Measurements from ENCODE around the gene ROS1. TPM values are rescaled to one million over a fixed set of nuclear protein-coding genes. Genes with fewer than 3 reads are reported as not detected.
"Not testable (repeated sequence)": the region's sequence is repeated elsewhere in the genome, so short reads cannot be mapped to it uniquely, and the experiment has no call there.

The ROS1 gene
- total RNA-seq, 1 experiment from 2014 or later: 63.0 TPM

DNA sequence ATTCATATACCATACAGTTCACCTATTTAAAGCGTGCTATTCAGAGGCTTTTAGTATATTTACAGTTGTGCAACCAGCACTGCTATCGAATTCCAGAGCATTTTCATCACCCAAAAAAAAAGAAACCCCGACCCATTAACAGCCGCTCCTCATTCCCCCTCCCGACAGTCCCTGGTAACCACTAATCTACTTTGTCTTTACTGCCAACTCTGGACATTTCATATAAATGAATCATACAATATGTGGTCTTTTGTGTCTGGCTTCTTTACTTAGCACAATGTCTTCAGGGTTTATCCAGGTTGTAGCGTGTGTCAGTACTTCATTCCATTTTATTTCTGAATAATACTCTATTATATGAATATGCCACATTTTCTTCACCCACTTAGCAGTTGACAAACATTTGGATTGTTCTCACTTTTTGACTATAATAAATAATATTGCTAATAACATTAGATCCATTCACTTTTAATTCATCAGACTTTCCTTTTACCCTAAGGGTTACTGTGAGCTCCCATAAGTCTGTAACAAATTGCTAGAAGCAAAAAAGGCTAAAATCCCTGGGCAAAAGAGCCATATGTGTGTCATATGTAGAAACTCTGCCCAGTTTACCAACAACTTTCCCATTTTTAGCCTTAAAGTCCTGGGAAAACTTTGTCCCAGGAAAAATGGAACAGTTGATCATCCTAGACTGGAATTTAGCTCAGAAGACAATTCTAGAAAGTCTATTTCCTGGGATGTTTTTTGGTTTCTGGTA, 23.2 kb upstream of the ROS1 start:
- peak overlapping the region; percentile 40 for H3K4me3 Mint-ChIP-seq (ENCODE audit: unreplicated experiment)
- TSS peak; percentile 94 for BruUV-seq (replicated peaks)
- TF ChIP-seq, protein P1, sequence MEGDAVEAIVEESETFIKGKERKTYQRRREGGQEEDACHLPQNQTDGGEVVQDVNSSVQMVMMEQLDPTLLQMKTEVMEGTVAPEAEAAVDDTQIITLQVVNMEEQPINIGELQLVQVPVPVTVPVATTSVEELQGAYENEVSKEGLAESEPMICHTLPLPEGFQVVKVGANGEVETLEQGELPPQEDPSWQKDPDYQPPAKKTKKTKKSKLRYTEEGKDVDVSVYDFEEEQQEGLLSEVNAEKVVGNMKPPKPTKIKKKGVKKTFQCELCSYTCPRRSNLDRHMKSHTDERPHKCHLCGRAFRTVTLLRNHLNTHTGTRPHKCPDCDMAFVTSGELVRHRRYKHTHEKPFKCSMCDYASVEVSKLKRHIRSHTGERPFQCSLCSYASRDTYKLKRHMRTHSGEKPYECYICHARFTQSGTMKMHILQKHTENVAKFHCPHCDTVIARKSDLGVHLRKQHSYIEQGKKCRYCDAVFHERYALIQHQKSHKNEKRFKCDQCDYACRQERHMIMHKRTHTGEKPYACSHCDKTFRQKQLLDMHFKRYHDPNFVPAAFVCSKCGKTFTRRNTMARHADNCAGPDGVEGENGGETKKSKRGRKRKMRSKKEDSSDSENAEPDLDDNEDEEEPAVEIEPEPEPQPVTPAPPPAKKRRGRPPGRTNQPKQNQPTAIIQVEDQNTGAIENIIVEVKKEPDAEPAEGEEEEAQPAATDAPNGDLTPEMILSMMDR (IDR thresholded peaks at IDR 0.05; ENCODE audit: unreplicated experiment): no peak
- DNase-seq (ENCODE audit: unreplicated experiment): peak; percentile 95
- ChIA-PET CTCF (interaction anchor here (0.6 to 5.4 kb wide), 39 partner anchors 11 to 1417 kb away, joined by 3 to 98 read pairs (median 4); partner anchors contain the start of gene ROS1), POLR2A (interaction anchor here (0.6 to 4.0 kb wide), 29 partner anchors 8 to 411 kb away, joined by 3 to 69 read pairs (median 4); partner anchors contain the start of genes DCBLD1, GOPC and ROS1)
- H3K27me3 Mint-ChIP-seq (ENCODE audit: insufficient read depth, unreplicated experiment): no peaks in the 10 kb centered on the region
- intact Hi-C loops (cut with micrococcal nuclease): loop anchor here (1.0 to 10.0 kb wide), 5 partner anchors 8 to 226 kb away; partner anchors contain the start of genes NUS1 and ROS1
- H3K27ac Mint-ChIP-seq (ENCODE audit: low read depth, unreplicated experiment): peak overlapping the region; percentile 82
- no peaks in the 10 kb centered on the region for H3K9me3 Mint-ChIP-seq (ENCODE audit: unreplicated experiment)
- H3K4me1 Mint-ChIP-seq (ENCODE audit: insufficient read depth, unreplicated experiment): peaks cover 51% of the 10 kb centered on the region
- H3K36me3 Mint-ChIP-seq (ENCODE audit: insufficient read depth, unreplicated experiment): peaks cover 12% of the 10 kb centered on the region

DNA sequence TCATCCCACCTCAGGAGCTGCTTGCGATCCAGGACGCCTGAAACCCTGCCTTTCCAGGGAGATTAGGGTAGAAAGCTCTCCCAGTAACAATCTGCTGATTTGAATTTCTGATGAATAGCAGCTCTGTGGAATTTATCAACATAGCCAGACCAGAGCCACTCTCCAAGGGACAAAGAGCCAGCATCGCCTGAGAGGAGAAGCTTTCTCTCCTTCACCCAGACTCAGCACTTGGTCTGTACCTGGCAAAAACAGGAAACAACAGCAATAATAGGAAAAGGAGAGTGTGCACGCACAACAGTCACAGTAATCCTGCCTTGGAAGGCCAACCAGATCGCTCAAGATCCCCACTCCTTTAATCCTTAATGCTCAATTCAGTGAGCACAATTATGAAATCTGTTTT, 22.3 kb upstream of the ROS1 start:
- H3K27ac Mint-ChIP-seq (ENCODE audit: low read depth, unreplicated experiment): peak overlapping the region; percentile 82
- peaks cover 54% of the 10 kb centered on the region for H3K4me1 Mint-ChIP-seq (ENCODE audit: insufficient read depth, unreplicated experiment)
- no peaks in the 10 kb centered on the region for H3K27me3 Mint-ChIP-seq (ENCODE audit: insufficient read depth, unreplicated experiment)
- DNase-seq (ENCODE audit: unreplicated experiment): peak; percentile 26
- TF ChIP-seq, protein P1 (IDR thresholded peaks at IDR 0.05; ENCODE audit: unreplicated experiment): no peak
- no peak overlapping the region for H3K4me3 Mint-ChIP-seq (ENCODE audit: unreplicated experiment)
- H3K36me3 Mint-ChIP-seq (ENCODE audit: insufficient read depth, unreplicated experiment): peaks cover 12% of the 10 kb centered on the region
- BruUV-seq (replicated peaks): no TSS peak
- H3K9me3 Mint-ChIP-seq (ENCODE audit: unreplicated experiment): no peaks in the 10 kb centered on the region
- intact Hi-C loops (cut with micrococcal nuclease): loop anchor here (1.0 to 10.0 kb wide), 2 partner anchors 23 to 227 kb away; partner anchors contain the start of genes NUS1 and ROS1
- CTCF ChIA-PET: interaction anchor here (0.6 to 5.4 kb wide), 14 partner anchors 22 to 156 kb away, joined by 3 to 98 read pairs (median 9); partner anchors contain the start of gene ROS1
- POLR2A ChIA-PET: interaction anchor here (0.8 to 4.0 kb wide), 16 partner anchors 10 to 155 kb away, joined by 3 to 69 read pairs (median 4); partner anchors contain the start of genes DCBLD1, GOPC and ROS1

DNA sequence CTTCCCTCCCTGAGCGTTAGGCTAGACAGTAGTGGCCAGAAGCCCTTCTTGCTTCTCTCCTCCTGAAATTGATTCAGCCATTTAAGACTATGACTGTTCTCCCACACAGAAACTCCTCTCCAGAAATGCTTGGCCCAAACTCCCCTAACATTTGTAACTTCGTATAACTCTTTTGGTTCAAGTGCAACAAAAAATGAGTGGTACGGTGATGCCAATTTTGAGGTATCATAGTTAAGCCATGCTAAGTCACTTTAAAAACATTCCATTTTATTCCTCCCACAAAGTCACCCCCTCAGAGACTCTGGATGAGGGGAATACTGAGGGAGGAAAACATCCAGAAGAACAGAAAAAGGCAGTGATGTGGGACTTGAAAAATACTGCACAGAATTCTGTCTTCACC, 21.1 kb upstream of the ROS1 start:
- intact Hi-C loops (cut with micrococcal nuclease): loop anchor here (10.0 kb wide), 1 partner anchor 228 kb away; the partner anchor contains the start of gene NUS1
- Mint-ChIP-seq H3K27me3 (ENCODE audit: insufficient read depth, unreplicated experiment) (no peaks in the 10 kb centered on the region), H3K36me3 (ENCODE audit: insufficient read depth, unreplicated experiment) (peaks cover 6% of the 10 kb centered on the region), H3K4me1 (ENCODE audit: insufficient read depth, unreplicated experiment) (peaks cover 58% of the 10 kb centered on the region), H3K4me3 (ENCODE audit: unreplicated experiment) (no peak overlapping the region), H3K9me3 (ENCODE audit: unreplicated experiment) (no peaks in the 10 kb centered on the region), H3K27ac (ENCODE audit: low read depth, unreplicated experiment) (peak overlapping the region; percentile 82)
- POLR2A ChIA-PET: interaction anchor here (0.7 to 1.2 kb wide), 3 partner anchors 37 to 154 kb away, joined by 3 to 4 read pairs (median 3); no protein-coding TSS in a partner anchor
- BruUV-seq (replicated peaks): no TSS peak
- CTCF ChIA-PET: interaction anchor here (1.1 to 4.0 kb wide), 5 partner anchors 21 to 158 kb away, joined by 3 to 25 read pairs (median 4); partner anchors contain the start of gene ROS1
- TF ChIP-seq, protein P1 (IDR thresholded peaks at IDR 0.05; ENCODE audit: unreplicated experiment): no peak
- no peak for DNase-seq (ENCODE audit: unreplicated experiment)

DNA sequence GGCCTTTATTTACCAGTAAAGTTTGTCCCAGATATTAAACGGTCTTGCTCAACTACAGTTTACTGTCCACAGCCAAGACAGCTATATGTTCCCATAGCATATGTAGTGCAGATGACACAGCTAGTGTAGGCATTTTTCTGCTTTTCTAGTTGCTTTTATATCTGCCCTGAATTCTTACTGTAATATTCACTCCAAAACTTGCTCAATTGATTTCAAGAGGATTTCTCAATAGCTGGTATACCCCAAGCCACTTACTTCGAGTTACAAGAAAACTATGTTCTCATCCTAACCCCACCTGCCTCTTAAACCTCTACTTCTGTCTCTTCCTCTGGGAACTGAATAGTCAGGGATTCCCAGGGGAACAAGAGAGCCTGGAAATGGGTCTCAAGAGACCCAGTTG, 18.9 kb upstream of the ROS1 start:
- intact Hi-C loops (cut with micrococcal nuclease): loop anchor here (10.0 kb wide), 1 partner anchor 230 kb away; the partner anchor contains the start of gene NUS1
- POLR2A ChIA-PET: interaction anchor here (0.8 to 8.9 kb wide), 10 partner anchors 9 to 232 kb away, joined by 3 to 222 read pairs (median 4); partner anchors contain the start of genes DCBLD1, GOPC and ROS1
- CTCF ChIA-PET: interaction anchor here (0.8 to 3.2 kb wide), 11 partner anchors 8 to 160 kb away, joined by 3 to 14 read pairs (median 5); partner anchors contain the start of gene ROS1

DNA sequence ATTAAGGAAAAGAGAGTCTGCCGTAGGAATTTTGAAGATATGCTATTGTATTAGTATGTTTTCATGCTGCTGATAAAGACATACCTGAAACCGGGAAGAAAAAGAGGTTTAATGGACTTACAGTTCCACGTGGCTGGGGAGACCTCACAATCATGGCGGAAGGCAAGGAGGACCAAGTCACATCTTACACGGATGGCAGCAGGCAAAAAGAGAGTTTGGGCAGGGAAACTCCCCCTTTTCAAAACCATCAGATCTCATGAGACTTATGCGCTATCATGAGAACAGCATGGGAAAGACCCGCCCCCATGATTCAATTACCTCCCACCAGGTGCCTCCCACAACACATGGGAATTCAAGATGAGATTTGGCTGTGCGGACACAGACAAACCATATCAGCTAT, 16.6 kb upstream of the ROS1 start:
- Mint-ChIP-seq H3K36me3 (ENCODE audit: insufficient read depth, unreplicated experiment) (peaks cover 20% of the 10 kb centered on the region), H3K4me1 (ENCODE audit: insufficient read depth, unreplicated experiment) (peaks cover 44% of the 10 kb centered on the region), H3K27ac (ENCODE audit: low read depth, unreplicated experiment) (peak overlapping the region; percentile 97), H3K4me3 (ENCODE audit: unreplicated experiment) (peak overlapping the region; percentile 66)
- intact Hi-C loops (cut with micrococcal nuclease): loop anchor here (10.0 kb wide), 1 partner anchor 232 kb away; the partner anchor contains the start of gene NUS1
- ChIA-PET POLR2A (interaction anchor here (1.2 to 8.9 kb wide), 11 partner anchors 8 to 159 kb away, joined by 3 to 222 read pairs (median 18); partner anchors contain the start of genes DCBLD1, GOPC and ROS1), CTCF (interaction anchor here (0.6 to 3.2 kb wide), 5 partner anchors 17 to 162 kb away, joined by 3 to 14 read pairs (median 7); partner anchors contain the start of gene ROS1)
- H3K27me3 Mint-ChIP-seq (ENCODE audit: insufficient read depth, unreplicated experiment); H3K9me3 Mint-ChIP-seq (ENCODE audit: unreplicated experiment); BruUV-seq (replicated peaks): not testable (repeated sequence)
- DNase-seq (ENCODE audit: unreplicated experiment): peak; percentile 55

More for the DNA sequence above, 18.9 kb upstream of the ROS1 start:
- no TSS peak for BruUV-seq (replicated peaks)
- Mint-ChIP-seq H3K27me3 (ENCODE audit: insufficient read depth, unreplicated experiment) (no peaks in the 10 kb centered on the region), H3K9me3 (ENCODE audit: unreplicated experiment) (peaks cover 3% of the 10 kb centered on the region), H3K4me3 (ENCODE audit: unreplicated experiment) (no peak overlapping the region), H3K4me1 (ENCODE audit: insufficient read depth, unreplicated experiment) (peaks cover 57% of the 10 kb centered on the region), H3K36me3 (ENCODE audit: insufficient read depth, unreplicated experiment) (peaks cover 22% of the 10 kb centered on the region), H3K27ac (ENCODE audit: low read depth, unreplicated experiment) (peak overlapping the region; percentile 86)
- TF ChIP-seq, protein P1 (IDR thresholded peaks at IDR 0.05; ENCODE audit: unreplicated experiment): no peak
- peak; percentile 90 for DNase-seq (ENCODE audit: unreplicated experiment)
